Small intestine (tissue), 7 donors: ENCODE measurements around the gene SLC35E2B. TPM values are rescaled to one million over a fixed set of nuclear protein-coding genes. Genes with fewer than 3 reads are reported as not detected.

Experiments
- DNase-seq, 2 donors: peaks; one replicate each; pipeline versions ENCODE4 v3.0.0 to v3.0.0-alpha.2; 2013
- FAIRE-seq: peaks from 2 replicates; lab custom pipeline; 2012; peaks lifted over from hg19 to GRCh38; lab: Jason Lieb, UNC
- H3K27ac ChIP-seq, 3 donors: one replicate each; pipeline ENCODE4 v1.5.1; 2013; ENCODE audit warnings: low read length in 2 of 3, mild to moderate bottlenecking in 2 of 3, control low read depth in 1 of 3, inconsistent platforms in 1 of 3, low read depth in 1 of 3, moderate library complexity in 1 of 3
- H3K27me3 ChIP-seq, 3 donors: one replicate each; pipeline ENCODE4 v1.6.1; 2013; ENCODE audit warnings: low read length in 3 of 3, inconsistent platforms in 1 of 3; ENCODE audit not compliant: control insufficient read depth in 3 of 3, insufficient read depth in 3 of 3
- H3K36me3 ChIP-seq, 3 donors: one replicate each; pipeline ENCODE4 v1.6.1; 2013; ENCODE audit warnings: low read length in 3 of 3, inconsistent platforms in 1 of 3, low read depth in 1 of 3, mild to moderate bottlenecking in 1 of 3, moderate library complexity in 1 of 3; ENCODE audit not compliant: control insufficient read depth in 3 of 3, insufficient read depth in 2 of 3
- H3K4me1 ChIP-seq, 3 donors: one replicate each; pipeline ENCODE4 v1.6.1; 2013; ENCODE audit warnings: low read length in 2 of 3, inconsistent platforms in 1 of 3, low read depth in 1 of 3, mild to moderate bottlenecking in 1 of 3, moderate library complexity in 1 of 3; ENCODE audit not compliant: control insufficient read depth in 3 of 3, insufficient read depth in 2 of 3
- H3K4me3 ChIP-seq, 3 donors: one replicate each; pipeline ENCODE4 v1.5.1; 2013; ENCODE audit warnings: low read length in 3 of 3, control low read depth in 1 of 3, inconsistent platforms in 1 of 3, low read depth in 1 of 3, mild to moderate bottlenecking in 1 of 3, moderate library complexity in 1 of 3
- H3K9me3 ChIP-seq, 2 donors: one replicate each; pipeline ENCODE4 v1.6.1; 2013; ENCODE audit warnings: low read depth in 1 of 2, low read length in 1 of 2; ENCODE audit not compliant: control insufficient read depth in 2 of 2, insufficient read depth in 1 of 2
- WGBS, 3 donors: extraction: QIAGEN DNeasy Blood & Tissue Kit; methylation state at CpG; one replicate each; pipeline ENCODE4 v1.1.7; 2013; 5-methylcytosine and 5-hydroxymethylcytosine counted together
- polyA plus RNA-seq, 4 donors: library from polyadenylated mRNA; stranded (reverse) in 3 of 4; unstranded in 1 of 4; fragments of 200-250 nt in 3 of 4; fragments of 120-200 nt in 1 of 4; gene quantifications; one replicate each; pipeline versions ENCODE4 v1.2.1 to v1.2.3, GENCODE V29; 2013
- donor health status: healthy with polysubstance abuse.
- donor health status: control.
- donor health status: control.
- donor health status: Bipolar disorder and iron deficiency.
- donor health status: healthy.

Gene SLC35E2B
- polyA plus RNA-seq, 4 donors: 21.6 to 43.0 (median 34.0) TPM

GRCh38 chr1:1617925-1618324 lies 74.7 kb downstream of the SLC35E2B start:
- no peaks in the 10 kb centered on the region for H3K27me3 ChIP-seq
- H3K27ac ChIP-seq: no peak overlapping the region
- no peaks in the 10 kb centered on the region for H3K9me3 ChIP-seq
- no peak overlapping the region for H3K4me3 ChIP-seq
- DNase-seq (no peak), FAIRE-seq (no peak)
- H3K36me3 ChIP-seq: peaks cover 0 to 47% (median 0%) of the 10 kb centered on the region in 3 donors
- H3K4me1 ChIP-seq: peaks cover 0 to 15% (median 5%) of the 10 kb centered on the region in 3 donors
- WGBS, 3 donors: 90 to 91% (median 90%) methylated on average over 6 of the region's 6 CpGs

- Histone ChIP-seq H3K27ac (no peak overlapping the region), H3K4me3 (no peak overlapping the region), H3K36me3 (peaks cover 0 to 43% (median 0%) of the 10 kb centered on the region in 3 donors), H3K9me3 (no peaks in the 10 kb centered on the region), H3K4me1 (peaks cover 0 to 15% (median 5%) of the 10 kb centered on the region in 3 donors), H3K27me3 (no peaks in the 10 kb centered on the region)
- 91 to 93% (median 92%) methylated on average over 11 of the region's 11 CpGs for WGBS, 3 donors
- FAIRE-seq: no peak
- DNase-seq: no peak
Measured at GRCh38 chr1:1617516-1617915, 75.1 kb downstream of the SLC35E2B start.

GRCh38 chr1:1616838-1617237 lies 75.8 kb downstream of the SLC35E2B start:
- no peak for FAIRE-seq
- Histone ChIP-seq H3K27ac (no peak overlapping the region), H3K27me3 (no peaks in the 10 kb centered on the region), H3K9me3 (no peaks in the 10 kb centered on the region), H3K36me3 (peaks cover 0 to 37% (median 0%) of the 10 kb centered on the region in 3 donors), H3K4me3 (peak overlapping the region in 2 of 3 donors; percentile 61 to 95), H3K4me1 (peaks cover 0 to 15% (median 5%) of the 10 kb centered on the region in 3 donors)
- no peak for DNase-seq
- WGBS, 3 donors: 54 to 79% (median 60%) methylated on average over 19 of the region's 19 CpGs

- peaks cover 0 to 15% (median 5%) of the 10 kb centered on the region in 3 donors for H3K4me1 ChIP-seq
- DNase-seq: peak in 1 of 2 donors; percentile 51
- WGBS, 3 donors: 2 to 9% (median 6%) methylated on average over 45 to 80 of the region's 80 CpGs
- FAIRE-seq: no peak
- H3K9me3 ChIP-seq: no peaks in the 10 kb centered on the region
- H3K4me3 ChIP-seq: peak overlapping the region; percentile 61 to 95 (median 88)
- no peaks in the 10 kb centered on the region for H3K27me3 ChIP-seq
- peaks cover 0 to 35% (median 0%) of the 10 kb centered on the region in 3 donors for H3K36me3 ChIP-seq
- peak overlapping the region in 2 of 3 donors; percentile 96 to 100 for H3K27ac ChIP-seq
Measured at GRCh38 chr1:1616045-1616790, 76.4 kb downstream of the SLC35E2B start.

- 0 to 1% (median 1%) methylated on average over 55 to 107 of the region's 107 CpGs for WGBS, 3 donors
- peak within 1 kb of the TSS; percentile 88 to 100 (median 95) for H3K4me3 ChIP-seq
- no peak for FAIRE-seq
- H3K9me3 ChIP-seq: no peaks in the 10 kb centered on the region
- H3K36me3 ChIP-seq: peaks cover 0 to 31% (median 1%) of the 10 kb centered on the region in 3 donors
- H3K4me1 ChIP-seq: peaks cover 0 to 15% (median 5%) of the 10 kb centered on the region in 3 donors
- H3K27ac ChIP-seq: peak within 1 kb of the TSS; percentile 96 to 100 (median 100)
- no peaks in the 10 kb centered on the region for H3K27me3 ChIP-seq
- DNase-seq: peak; percentile 97
Measured at GRCh38 chr1:1615256-1616044, 77.1 kb downstream of the SLC35E2B start, which contains the start of gene MIB2. Gene MIB2, plus strand, starts transcription at chr1:1615500. Its CDS starts 7,953 bp downstream, at chr1:1623453.

- 0 to 1% (median 1%) methylated on average over 20 to 23 of the region's 23 CpGs for WGBS, 3 donors
- no peaks in the 10 kb centered on the region for H3K9me3 ChIP-seq
- FAIRE-seq (no peak), DNase-seq (no peak)
- peak overlapping the region; percentile 63 to 100 (median 95) for H3K4me3 ChIP-seq
- H3K27me3 ChIP-seq: no peaks in the 10 kb centered on the region
- H3K27ac ChIP-seq: peak overlapping the region in 2 of 3 donors; percentile 76 to 100
- H3K36me3 ChIP-seq: peaks cover 0 to 27% (median 2%) of the 10 kb centered on the region in 3 donors
- peaks cover 0 to 15% (median 5%) of the 10 kb centered on the region in 3 donors for H3K4me1 ChIP-seq
Measured at GRCh38 chr1:1614954-1615255, 77.7 kb downstream of the SLC35E2B start.

- peaks cover 0 to 24% (median 2%) of the 10 kb centered on the region in 3 donors for H3K36me3 ChIP-seq
- no peaks in the 10 kb centered on the region for H3K9me3 ChIP-seq
- 4 to 17% (median 7%) methylated on average over 30 of the region's 30 CpGs for WGBS, 3 donors
- H3K27ac ChIP-seq: peak overlapping the region in 2 of 3 donors; percentile 76 to 100
- peak; percentile 55 to 90 for DNase-seq
- H3K27me3 ChIP-seq: no peaks in the 10 kb centered on the region
- FAIRE-seq: no peak
- H3K4me3 ChIP-seq: peak overlapping the region; percentile 63 to 100 (median 95)
- peaks cover 0 to 15% (median 5%) of the 10 kb centered on the region in 3 donors for H3K4me1 ChIP-seq
Measured at GRCh38 chr1:1614204-1614953, 78.2 kb downstream of the SLC35E2B start.
